Stimulated activated CD4-positive, alpha-beta T cell treated with anti-CD3 and anti-CD28 coated beads, TNF-alpha, amount 100 ng/mL, for 1 hour (primary cell): Measurements from ENCODE around the gene TMPRSS2.

ENCODE experiments used
- DNase-seq, 3 donors: peaks; one replicate each; pipeline ENCODE4 v3.0.0-alpha.2; 2020; ENCODE audit warnings: low read depth in 3 of 3, low spot score in 1 of 3

TMPRSS2 gene

DNA sequence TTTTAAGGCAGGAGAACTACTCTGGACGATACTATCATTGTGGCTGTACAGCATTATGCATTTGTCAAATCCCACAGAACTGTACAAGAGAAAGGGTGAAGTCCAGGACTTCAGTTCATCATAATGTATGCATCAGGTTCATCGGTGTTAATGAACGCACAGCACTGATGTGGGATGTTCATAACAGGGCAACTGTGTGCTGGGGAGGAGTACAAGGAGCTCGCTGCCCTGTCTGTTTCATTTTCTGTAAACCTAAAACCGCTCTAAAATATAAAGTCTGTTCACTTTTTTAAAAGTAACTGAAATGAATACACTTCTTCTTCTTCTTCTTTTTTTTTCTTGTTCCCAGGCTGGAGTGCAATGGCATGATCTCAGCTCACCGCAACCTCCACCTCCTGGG is 25.0 kb downstream of the TMPRSS2 start:
- no peak for DNase-seq

DNA sequence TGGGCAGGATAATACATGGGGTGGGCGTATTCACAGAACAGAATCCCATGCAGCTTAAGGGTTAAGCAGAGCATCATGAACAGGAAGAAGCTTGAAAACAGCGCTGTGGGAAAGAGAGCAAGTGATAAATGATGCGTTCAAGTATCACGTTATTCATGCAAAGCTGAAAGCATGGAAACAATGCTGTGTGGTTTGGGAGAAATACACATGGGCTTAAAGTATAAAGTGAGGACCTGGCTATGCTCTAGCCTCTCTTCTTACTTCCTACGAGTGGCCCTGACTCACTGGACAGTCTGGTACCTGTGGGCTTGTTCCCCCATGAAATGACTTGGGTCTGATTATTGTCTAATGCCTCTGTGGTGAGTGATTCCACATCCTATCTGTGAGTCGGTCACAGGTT is 25.7 kb downstream of the TMPRSS2 start:
- no peak for DNase-seq

DNA sequence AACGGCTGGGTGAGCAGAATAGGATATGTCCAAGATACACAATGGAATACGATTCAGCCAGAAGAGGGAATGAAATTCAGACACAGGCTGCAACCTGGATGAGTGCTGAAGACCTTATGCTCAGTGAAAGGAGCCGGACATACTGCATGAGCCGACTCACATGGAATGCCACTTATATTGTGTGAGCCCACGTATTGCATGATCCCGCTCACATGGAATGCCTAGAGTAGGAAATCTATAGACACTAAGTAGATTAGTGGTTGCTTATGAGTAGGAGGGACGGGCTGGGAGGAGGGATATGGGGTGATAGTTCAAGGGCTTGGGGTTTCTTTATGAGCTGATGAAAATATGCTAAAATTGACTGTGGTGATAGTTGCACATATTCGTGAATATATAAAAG is 26.8 kb downstream of the TMPRSS2 start:
- no peak for DNase-seq

DNA sequence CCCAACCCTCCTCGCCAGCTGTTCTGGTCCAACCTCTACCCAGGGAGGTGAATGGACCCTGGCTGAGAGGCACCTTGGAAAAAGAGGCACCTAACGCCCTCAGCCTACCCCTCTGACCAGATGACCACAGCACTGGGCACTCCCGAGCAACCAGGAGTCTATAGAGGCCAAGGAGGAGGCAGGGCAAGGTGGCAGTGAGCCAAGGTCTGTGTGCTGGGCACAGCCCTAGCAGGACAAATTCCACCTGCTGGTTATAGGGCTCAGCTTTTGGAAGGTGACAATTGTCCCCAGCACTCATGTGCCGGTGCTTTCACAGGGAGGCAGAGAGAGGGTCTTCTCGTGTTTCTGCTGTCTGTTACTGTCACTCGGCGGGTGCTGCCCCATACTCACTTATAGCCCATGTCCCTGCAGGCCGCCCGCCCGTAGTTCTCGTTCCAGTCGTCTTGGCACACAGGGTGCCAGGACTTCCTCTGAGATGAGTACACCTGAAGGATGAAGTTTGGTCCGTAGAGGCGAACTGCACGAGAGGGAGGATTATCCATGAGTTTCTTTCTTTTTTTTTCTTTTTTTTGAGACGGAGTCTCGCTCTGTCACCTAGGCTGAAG is 27.8 kb downstream of the TMPRSS2 start:
- DNase-seq: no peak

DNA sequence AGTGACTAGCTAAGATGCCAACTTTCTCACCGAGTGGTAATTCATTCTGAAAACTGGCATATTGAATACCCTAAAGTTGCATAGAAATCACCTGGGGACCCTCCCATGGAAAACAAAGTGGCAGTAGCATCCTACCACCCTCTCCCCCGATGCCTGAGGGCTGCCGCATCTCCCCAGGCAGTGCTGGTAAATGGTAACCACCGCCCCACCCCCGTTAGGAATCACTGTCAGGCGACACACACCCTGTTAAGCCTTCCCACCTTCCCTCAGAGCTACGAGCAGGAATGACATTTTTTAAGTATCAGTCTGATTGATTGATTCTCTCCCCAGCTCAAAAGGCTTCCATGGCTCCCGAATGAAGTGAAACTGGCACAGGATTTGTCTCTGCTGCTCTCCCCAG is 28.3 kb downstream of the TMPRSS2 start:
- no peak for DNase-seq

DNA sequence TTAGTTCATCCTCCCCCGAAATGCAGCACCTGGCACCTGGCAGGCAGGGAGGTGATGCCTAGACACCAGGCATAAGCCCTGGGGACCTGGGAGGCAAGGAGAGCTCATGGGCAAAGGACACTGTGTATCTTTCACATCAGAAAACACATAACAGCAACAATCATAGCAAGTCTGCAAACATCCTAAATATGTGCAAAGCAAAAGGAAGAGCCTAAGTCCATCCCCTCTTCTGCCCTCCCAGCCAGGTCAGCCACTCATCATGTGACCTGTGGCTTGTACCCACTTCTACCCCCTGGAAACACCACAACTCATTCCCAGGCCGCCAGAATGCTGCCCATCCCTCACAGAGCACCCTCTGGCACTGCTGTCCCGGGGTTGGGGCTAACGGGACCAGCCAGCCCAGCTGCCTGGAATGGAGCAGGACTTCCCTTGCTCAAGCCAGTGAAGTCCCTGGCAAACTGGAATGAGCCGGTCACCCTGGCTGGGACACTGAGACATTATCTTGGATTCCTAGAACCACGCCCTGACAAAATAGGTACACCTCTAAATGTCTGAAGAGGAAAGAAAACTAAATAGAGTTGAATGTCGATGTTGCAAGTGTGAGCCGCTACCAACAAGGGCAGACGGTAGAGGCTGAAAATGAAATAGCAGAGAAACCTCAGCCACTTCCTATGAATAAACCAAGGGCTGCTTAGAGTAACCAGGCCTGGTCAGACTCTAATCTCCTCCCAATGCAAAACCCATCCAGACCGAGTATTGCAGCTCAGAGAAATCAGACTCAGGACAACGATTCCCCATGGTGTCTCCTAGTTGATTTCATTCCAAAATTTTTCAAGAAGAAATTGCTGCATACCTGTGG is 29.4 kb downstream of the TMPRSS2 start:
- no peak for DNase-seq

DNA sequence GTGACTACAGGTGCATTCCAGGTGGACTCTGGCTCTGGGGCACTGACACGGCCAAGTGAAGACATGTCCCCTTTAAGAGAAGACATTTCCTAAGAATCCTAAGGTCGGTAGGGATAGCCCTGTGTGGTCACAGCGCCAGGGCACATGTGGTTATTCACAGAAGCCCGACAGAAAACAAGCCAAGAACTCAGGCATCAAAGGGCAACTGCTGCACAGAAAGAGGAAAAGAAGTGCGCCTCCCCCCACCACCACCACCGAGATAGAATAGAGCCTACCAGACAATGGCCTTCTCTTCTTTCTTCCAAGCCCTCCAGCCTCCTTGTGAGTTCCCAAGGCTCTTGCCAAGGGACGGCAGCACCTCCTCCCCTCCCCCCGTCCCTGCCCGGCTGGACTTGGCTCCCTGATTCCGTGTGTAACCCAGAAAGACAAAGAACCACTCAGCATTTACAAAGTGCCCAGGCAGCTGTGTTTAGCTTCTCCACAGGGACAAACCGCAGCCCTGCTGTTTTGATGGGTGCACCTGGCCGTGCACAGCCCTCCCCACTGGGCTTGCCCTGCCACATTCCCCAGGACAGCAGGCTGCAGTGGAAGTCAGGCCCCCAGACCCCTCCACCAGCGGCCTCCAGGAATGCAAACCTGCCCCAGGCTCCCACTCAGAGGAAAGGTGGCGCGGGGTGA is 30.2 kb downstream of the TMPRSS2 start:
- no peak for DNase-seq

DNA sequence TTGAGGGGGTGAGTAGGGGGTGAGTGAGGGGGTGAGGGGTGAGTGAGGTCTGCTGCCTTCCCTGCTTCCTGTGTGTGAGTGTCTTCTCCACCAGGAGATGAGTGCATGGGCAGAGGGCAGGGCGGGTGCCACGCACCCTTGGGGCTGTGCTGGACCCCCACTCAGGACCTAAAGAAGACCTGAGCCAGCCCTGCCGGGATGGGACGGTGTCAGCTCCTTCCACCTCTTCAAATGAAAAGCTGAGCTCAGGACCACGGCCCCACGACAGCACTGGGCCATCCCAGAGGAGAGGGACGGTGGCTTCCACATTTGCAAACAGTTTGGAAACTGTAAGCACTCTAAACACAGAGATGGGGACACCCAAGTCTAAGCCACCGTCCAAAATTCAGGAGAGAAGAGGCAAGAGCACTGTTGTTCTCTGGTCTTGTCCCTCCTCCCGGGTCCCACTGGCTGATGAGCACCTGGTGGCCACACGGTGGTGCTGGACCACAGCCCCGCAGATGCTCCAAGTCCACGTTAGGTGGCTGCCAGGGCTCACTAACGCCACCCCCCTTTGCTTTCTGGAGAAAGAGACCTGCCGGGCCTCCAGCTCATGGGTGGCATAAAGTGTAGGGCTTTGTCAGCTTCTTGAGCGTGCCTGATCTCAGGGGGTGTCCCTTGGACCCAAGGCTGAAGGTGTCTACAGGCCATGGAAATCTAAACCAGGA is 32.1 kb downstream of the TMPRSS2 start:
- DNase-seq: no peak

DNA sequence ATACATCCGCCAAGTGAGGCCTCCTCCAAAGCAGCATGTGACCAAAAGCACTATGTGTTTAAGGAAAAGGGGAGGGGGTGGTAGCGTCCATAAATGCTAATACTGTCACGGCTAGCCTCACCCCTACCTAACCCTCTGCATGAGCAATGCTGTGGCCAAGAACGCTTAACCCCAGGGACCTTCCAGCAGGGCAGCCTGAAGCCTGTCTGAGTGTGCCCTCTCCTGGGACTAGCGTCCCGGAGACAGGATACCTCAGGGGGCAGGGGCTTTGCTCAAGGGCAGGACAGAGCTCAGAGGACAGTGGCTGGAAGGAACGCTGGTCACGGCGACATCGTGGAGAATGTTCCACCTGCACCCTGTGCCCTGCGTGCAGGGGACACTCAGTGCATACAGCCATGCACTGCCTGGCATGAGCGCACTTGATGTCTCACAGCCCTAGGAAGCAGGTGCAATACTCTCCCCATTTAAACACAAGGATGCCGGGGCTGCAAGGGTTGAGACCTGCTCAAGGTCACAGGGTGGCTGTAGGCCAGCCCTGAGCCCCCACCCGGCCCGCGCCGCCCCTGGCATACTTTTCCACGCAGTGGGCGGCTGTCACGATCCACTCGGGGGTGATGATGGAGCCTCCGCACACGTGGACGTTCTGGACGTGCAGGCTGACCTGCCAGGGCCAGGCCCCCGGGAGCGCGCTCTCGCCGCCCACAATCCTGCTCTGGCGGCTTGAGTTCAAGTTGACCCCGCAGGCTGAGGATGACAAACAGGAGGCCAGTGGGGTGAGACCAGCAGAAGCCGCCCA is 35.0 kb downstream of the TMPRSS2 start:
- no peak for DNase-seq

DNA sequence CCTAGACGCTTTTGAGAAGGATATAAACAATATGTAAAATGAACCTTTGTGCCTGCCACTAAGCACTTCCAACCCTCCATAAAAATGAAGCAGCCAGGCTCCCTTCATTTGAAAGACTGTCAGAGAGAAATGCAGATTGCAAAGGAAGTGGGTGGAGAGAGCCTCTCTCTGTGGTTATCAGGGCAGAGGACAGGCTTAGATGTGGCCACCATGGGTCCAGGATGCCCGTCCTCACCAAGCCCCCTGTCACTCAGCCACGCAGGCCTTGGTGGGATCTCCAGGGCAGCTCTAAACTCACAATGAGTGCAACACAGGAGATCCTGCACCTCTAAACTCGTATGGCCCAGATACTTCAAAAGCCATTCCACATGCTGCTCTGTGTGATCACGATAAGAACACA is 37.9 kb downstream of the TMPRSS2 start:
- no peak for DNase-seq

DNA sequence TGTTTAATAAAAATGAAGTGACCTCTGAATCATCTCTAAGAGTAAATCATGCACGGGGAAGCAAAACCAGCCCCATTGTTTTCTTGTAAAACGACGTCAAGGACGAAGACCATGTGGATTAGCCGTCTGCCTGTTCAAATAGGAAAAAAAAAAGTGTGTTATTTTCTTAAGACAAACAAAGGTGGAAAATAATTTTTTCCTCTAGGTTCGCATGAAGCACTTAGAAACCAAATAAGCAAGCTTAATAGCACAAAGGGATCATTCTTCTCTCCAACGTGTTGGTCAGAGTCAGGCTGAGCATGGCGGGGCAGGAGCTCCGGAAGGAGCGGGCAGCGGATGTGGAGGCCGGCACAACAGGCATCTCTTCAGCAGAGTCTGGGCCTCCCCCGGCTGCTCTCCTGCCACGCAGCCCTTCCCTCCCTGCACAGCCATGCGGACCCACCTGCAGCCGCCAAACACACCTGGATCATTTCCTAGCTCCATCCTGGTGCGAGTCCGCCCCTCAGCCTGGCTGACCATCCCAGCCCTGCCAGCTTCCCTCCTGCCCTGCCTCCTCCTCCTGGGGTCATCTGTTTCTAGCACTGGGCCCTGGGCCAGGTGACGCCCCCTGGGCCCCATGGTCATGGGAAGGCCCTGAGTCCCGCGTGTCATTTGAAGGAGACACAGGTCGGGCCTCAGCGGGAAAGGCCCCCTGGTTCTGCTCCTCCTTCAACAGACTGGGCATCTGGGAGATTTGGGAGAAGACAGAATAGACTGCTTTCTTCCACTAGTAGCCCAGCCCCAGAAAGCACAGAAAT is 41.7 kb downstream of the TMPRSS2 start:
- DNase-seq: no peak

DNA sequence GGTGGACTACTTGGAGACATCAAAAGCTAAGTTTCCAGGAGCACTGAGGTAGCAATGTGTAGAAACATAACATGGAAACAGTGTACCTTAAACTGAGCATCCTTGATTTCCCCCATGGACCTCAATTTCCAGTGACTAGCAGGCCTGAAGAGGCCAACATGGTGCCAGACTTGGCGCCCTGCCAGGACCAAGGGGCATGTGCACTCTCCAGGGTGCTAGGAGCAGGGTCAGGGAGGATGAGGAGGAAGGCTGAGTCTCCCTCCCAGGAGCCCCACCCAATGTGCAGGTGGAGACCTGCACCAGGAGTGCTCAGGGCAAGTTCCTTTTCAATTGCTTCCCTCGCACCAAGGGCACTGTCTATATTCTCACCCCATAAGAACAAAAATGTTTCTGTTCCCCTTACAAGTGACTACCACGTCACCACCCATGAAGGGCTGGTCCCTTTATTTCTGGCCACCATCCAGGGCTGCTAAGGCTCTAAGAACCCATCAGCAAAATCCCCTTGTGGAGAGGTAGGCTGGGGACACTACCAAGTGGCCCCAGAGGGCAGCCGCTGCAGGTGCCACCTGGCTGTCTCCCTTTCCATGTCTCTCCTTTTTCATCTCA is 42.7 kb downstream of the TMPRSS2 start:
- no peak for DNase-seq

DNA sequence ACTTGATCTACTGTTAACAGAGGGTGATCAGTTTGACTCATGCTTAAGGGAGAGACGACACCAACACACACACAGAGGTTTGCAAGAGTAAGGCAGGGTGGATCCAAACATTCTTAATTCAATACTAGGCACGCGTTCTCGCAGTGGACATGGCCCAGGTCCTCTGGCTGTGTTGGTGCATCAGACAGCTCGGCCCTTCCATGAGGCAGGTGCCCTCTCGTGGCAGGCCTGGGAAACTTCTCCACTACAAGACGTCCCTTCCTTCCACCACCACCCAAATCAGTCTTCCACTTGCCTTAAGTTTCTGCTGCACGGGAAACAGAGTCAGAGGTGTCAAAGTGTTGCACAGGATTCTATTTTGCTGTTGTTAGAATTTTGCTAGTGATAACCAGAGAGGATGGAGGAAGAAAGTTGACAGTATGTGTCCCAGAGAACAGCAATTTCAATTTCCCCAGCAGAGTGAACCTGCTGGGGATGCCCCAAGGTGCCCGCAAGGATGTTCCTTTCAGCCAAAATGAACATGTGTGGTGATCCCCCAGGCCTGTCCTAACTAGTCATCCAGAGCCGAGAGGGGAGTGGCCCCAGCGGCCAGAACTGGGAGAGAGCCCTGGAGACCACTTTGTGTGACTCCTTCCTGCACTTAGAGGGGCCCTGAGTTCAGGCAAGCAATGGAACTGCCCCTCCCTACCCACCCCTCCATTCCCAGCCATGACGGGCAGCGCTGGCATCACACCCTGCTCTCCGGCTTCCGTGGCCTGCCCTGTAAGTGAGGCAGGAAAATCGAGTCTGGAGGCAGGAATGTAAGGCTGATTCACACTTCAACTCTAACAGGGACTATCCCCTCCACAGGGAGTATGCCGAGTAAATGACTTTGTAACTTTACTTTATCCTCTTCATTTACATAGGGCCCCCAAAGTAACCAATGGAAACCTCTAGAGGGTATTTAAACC is 47.1 kb downstream of the TMPRSS2 start:
- DNase-seq: peak; percentile 5 to 39 (median 27)

DNA sequence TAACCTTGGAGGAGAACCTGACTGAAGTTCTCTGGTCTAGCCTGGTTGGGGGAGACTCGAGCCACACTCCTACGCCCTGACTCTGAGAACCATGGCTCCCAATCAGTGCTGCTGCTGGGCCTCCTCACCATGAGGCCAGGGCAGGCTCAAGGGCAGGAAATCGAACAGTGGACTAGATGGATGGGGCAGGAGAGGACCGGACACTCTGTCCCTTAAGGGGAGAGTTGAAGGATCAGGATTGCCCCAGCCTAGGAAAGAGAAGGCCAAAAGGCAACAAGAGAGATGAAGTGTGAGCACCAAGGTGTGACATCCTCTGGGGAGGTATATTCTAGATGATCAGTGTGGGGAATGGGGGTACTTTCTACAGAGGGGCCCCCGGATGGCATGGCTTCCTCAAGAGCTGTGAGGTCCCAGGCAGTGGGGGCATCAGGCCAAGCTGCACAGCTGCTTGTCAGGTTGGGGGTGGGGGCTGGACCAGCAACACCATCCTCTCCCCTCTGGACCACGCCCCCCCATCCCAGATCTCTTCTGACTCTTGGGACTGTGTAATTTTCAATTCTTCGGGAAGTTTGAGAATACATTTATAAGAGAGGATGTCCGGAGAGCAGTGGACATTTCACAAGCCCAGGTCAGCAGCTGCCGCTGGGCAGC is 47.9 kb downstream of the TMPRSS2 start:
- DNase-seq: no peak

DNA sequence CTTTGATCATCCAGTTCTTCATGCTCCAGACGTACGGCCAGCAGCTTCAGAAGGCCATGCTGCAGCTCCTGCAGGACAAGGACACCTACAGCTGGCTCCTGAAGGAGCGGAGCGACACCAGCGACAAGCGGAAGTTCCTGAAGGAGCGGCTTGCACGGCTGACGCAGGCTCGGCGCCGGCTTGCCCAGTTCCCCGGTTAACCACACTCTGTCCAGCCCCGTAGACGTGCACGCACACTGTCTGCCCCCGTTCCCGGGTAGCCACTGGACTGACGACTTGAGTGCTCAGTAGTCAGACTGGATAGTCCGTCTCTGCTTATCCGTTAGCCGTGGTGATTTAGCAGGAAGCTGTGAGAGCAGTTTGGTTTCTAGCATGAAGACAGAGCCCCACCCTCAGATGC is 49.4 kb downstream of the TMPRSS2 start:
- no peak for DNase-seq

DNA sequence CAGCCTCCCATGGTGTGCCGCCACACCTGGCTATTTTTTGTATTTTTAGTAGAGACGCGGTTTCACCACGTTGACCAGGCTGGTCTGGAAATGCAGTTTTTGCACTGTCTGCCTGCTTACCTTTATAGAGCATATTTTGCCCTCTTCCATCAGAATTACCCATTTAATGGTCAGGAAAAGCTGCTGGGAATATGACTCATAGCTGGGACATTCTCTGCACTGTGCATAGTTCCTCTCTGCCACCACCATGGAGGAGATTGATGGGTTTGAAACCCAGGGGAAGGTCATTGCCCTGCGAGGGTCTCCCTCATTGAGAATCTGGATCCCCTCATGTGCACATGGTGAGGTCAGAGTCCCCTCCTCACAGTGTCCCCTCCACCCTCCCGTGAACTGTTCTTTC is 49.8 kb downstream of the TMPRSS2 start:
- DNase-seq: no peak

DNA sequence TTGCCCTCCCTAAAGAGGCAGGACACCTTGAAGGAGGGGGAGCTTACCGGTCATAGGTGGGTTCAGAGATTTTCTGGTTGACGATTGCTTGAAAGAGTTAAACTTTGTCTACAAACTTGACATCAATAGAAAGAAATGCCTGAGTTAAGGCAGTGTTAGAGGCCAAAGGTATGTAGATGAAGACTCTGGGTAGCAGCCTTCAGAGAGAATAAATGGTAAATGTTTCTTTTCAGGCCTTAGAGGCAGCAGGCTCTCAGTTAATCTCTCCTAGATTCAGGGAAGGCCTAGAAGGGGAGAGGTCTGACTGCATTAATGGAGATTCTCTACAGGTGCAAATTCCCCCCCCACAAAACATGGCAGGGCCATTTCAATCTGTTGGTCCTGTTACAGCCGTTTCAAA is 54.2 kb downstream of the TMPRSS2 start:
- no peak for DNase-seq

DNA sequence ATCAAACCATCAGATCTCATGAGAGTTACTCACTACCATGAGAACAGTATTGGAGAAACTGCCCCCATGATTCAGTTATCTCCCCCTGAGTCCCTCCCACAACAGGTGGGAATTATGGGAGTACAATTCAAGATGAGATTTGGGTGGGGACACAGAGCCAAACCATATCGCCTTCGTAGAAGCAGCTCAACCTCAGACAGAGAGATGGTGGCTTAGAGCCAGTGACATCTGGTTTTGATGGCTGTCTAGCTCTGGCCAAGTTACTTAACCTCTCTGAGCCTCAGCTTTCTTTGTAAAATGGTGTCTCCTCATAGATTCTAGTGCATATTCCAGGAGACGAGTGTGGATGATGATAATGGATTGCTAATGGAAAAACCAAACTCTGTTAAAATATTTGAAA is 54.8 kb downstream of the TMPRSS2 start:
- no peak for DNase-seq
